Neural cell (in vitro differentiated cells): ENCODE data around the gene ARID3B.

Source experiments
- CTCF ChIP-seq: fragments of 450-650 bp; IDR thresholded peaks from 2 replicates; pipeline ENCODE4 v1.5.1; 2014; ENCODE audit warnings: antibody characterized with exemption, mild to moderate bottlenecking, moderate library complexity; ENCODE audit not compliant: poor library complexity, severe bottlenecking
- EP300 ChIP-seq: fragments of 450-650 bp; conservative IDR thresholded peaks from 2 replicates; pipeline ENCODE4 v1.6.1; 2014; ENCODE audit warnings: antibody characterized with exemption, mild to moderate bottlenecking, moderate library complexity; ENCODE audit not compliant: poor library complexity, severe bottlenecking
- EZH2 ChIP-seq: fragments of 200-600, 300-800 bp; shearing (Covaris generic), sonication (generic); IDR thresholded peaks from 2 replicates; pipeline ENCODE4 v1.6.1; 2014; ENCODE audit warnings: antibody characterized with exemption, low read length, borderline replicate concordance, mild to moderate bottlenecking; ENCODE audit not compliant: insufficient read depth, poor library complexity, severe bottlenecking
- MXI1 ChIP-seq: fragments of 450-650 bp; conservative IDR thresholded peaks from 2 replicates; pipeline ENCODE4 v1.6.1; 2014; ENCODE audit warnings: antibody characterized with exemption, mild to moderate bottlenecking; ENCODE audit not compliant: poor library complexity, severe bottlenecking
- POLR2AphosphoS5 ChIP-seq: IDR thresholded peaks from 2 replicates; pipeline ENCODE4 v1.6.1; 2012
- RAD21 ChIP-seq: fragments of 450-650 bp; conservative IDR thresholded peaks from 2 replicates; pipeline ENCODE4 v1.6.1; 2014; ENCODE audit warnings: antibody characterized with exemption, mild to moderate bottlenecking, moderate library complexity
- SMC3 ChIP-seq: fragments of 450-650 bp; conservative IDR thresholded peaks from 2 replicates; pipeline ENCODE4 v1.6.1; 2014; ENCODE audit warnings: antibody characterized with exemption, mild to moderate bottlenecking, moderate library complexity; ENCODE audit not compliant: poor library complexity
- TAF1 ChIP-seq: IDR thresholded peaks from 2 replicates; pipeline ENCODE4 v1.6.1; 2012; ENCODE audit warnings: low read depth

- no peak for TF ChIP-seq MXI1
- no peak for TF ChIP-seq CTCF
- TF ChIP-seq EZH2: no peak
- TF ChIP-seq POLR2AphosphoS5: no peak
- no peak for TF ChIP-seq TAF1
- TF ChIP-seq EP300: no peak
- no peak for TF ChIP-seq RAD21
- TF ChIP-seq SMC3: no peak
Measured at GRCh38 chr15:74547616-74548015, 6.6 kb downstream of the ARID3B start.
